ENCODE results near the gene FLRT2.

GRCh38 chr14:85594217-85594616 lies 64.3 kb downstream of the FLRT2 start:
- TF ChIP-seq REST (IDR thresholded peaks at IDR 0.05; ENCODE audit: insufficient read depth in 1 of 2, low read depth in 2 of 2, low read length in 1 of 2) (no peak), POLR2AphosphoS5 (IDR thresholded peaks at IDR 0.05; ENCODE audit: low read depth, low read length) (no peak), CTCF (IDR thresholded peaks at IDR 0.05) (no peak), TCF7L2 (IDR thresholded peaks at IDR 0.05; ENCODE audit: low read depth, low read length) (no peak), SIN3A (IDR thresholded peaks at IDR 0.05; ENCODE audit: borderline replicate concordance, insufficient read depth, low read depth, low read length) (no peak)
